HepG2 (cell line): ENCODE data around the gene CDH12. TPM values are rescaled to one million over a fixed set of nuclear protein-coding genes. Genes with fewer than 3 reads are reported as not detected.

Experiments used
- ATAC-seq: fragments of 200-7000 bp; cut with Tn5 transposase; 3 replicates; pipeline ENCODE4 v1.9.1; 2020; ENCODE audit warnings: mild to moderate bottlenecking, moderate library complexity
- BruUV-seq: library from RNA; stranded (reverse); fragments of 400-500 nt; replicated peaks from 2 replicates; lab custom pipeline; 2021; lab: Mats Ljungman, UMichigan
- CTCF ChIA-PET: fragments of 300-600 bp; formaldehyde crosslinking; extraction: SDS; loops from one replicate; lab custom pipeline; 2021; ENCODE audit warnings: low total read pairs, inconsistent platforms, low intra/inter-chr PET ratio; lab: Yijun Ruan, JAX
- POLR2A ChIA-PET: fragments of 350-600 bp; sonication (Branson Sonifier 250); formaldehyde crosslinking; loops from one replicate; lab custom pipeline; 2020; ENCODE audit warnings: antibody characterized with exemption, inconsistent platforms; lab: Yijun Ruan, JAX
- DNase-seq: peaks from one replicate; pipeline ENCODE4 v3.0.0-alpha.2; 2015; ENCODE audit warnings: low spot score
- FAIRE-seq: peaks from 3 replicates; lab custom pipeline; 2011; peaks lifted over from hg19 to GRCh38; lab: Jason Lieb, UNC
- H2AFZ ChIP-seq: one replicate; pipeline ENCODE4 v1.6.1; 2011; ENCODE audit warnings: low read length, inconsistent platforms
- H3K27ac ChIP-seq: fragments of 300-600 bp; 3 replicates; pipeline ENCODE4 v1.8.0; 2011; ENCODE audit warnings: mixed run types, mild to moderate bottlenecking, mixed read lengths, low read length, inconsistent platforms; ENCODE audit not compliant: insufficient read depth; ENCODE audit errors: extremely low read length
- H3K27me3 ChIP-seq, 2 experiments: fragments of 200-600 bp in 1 of 2; 2 replicates in 1 of 2; 3 replicates in 1 of 2; pipeline versions ENCODE4 v1.6.0 to v1.8.0; 2011; ENCODE audit warnings: low read length in 2 of 2, mild to moderate bottlenecking in 2 of 2, moderate library complexity in 2 of 2, inconsistent platforms in 1 of 2; ENCODE audit not compliant: insufficient read depth in 2 of 2, control insufficient read depth in 1 of 2
- H3K36me3 ChIP-seq, 2 experiments: fragments of 200-600 bp in 1 of 2; replicated peaks in 1 of 2; 2 replicates in 1 of 2; 3 replicates in 1 of 2; pipeline versions ENCODE4 v1.5.1 to v1.8.0; 2011; ENCODE audit warnings: low read length in 2 of 2, inconsistent platforms in 1 of 2; ENCODE audit not compliant: insufficient read depth in 2 of 2, control insufficient read depth in 1 of 2
- H3K4me1 ChIP-seq: 2 replicates; pipeline ENCODE4 v1.5.1; 2012; ENCODE audit warnings: low read length, inconsistent platforms; ENCODE audit not compliant: insufficient read depth
- H3K4me2 ChIP-seq: 2 replicates; pipeline ENCODE4 v1.6.0; 2011; ENCODE audit warnings: low read depth, low read length, inconsistent platforms
- H3K4me3 ChIP-seq, 3 experiments: fragments of 200-600 bp in 1 of 3; sonication (generic), shearing (Covaris generic) in 1 of 3; replicated peaks in 1 of 3; 2 replicates each; pipeline ENCODE4 v1.5.1; 2011 to 2016; ENCODE audit warnings: low read length in 3 of 3, inconsistent platforms in 2 of 3, low read depth in 2 of 3, mild to moderate bottlenecking in 2 of 3, control low read depth in 1 of 3, mixed read lengths in 1 of 3; ENCODE audit not compliant: insufficient read depth in 1 of 3
- H3K79me2 ChIP-seq: one replicate; pipeline ENCODE4 v1.6.1; 2011; ENCODE audit warnings: low read length, inconsistent platforms; ENCODE audit not compliant: insufficient read depth
- H3K9ac ChIP-seq: 2 replicates; pipeline ENCODE4 v1.6.0; 2011; ENCODE audit warnings: mild to moderate bottlenecking, low read depth, low read length, inconsistent platforms; ENCODE audit not compliant: insufficient read depth
- H3K9me3 ChIP-seq: 2 replicates; pipeline ENCODE4 v1.5.1; 2012; ENCODE audit warnings: mild to moderate bottlenecking, low read length
- H4K20me1 ChIP-seq: 2 replicates; pipeline ENCODE4 v1.6.0; 2011; ENCODE audit warnings: inconsistent platforms, mild to moderate bottlenecking, low read length, moderate library complexity; ENCODE audit not compliant: insufficient read depth
- BCL3 ChIP-seq: sonication (generic); formaldehyde crosslinking; IDR thresholded peaks from 2 replicates; pipeline ENCODE4 v1.5.1; 2020; ENCODE audit warnings: mild to moderate bottlenecking, missing genetic modification reagents, moderate library complexity
- CC2D1A ChIP-seq: sonication (generic); formaldehyde crosslinking; IDR thresholded peaks from 2 replicates; pipeline ENCODE4 v1.8.1; 2023; ENCODE audit warnings: mild to moderate bottlenecking, missing genetic modification reagents
- EHMT2 ChIP-seq: fragments of 200-600 bp; sonication (generic); IDR thresholded peaks from 2 replicates; pipeline ENCODE4 v1.7.0; 2017; ENCODE audit warnings: antibody characterized with exemption, low read depth, low read length, borderline replicate concordance
- KDM2A ChIP-seq: sonication (generic); formaldehyde crosslinking; IDR thresholded peaks from 2 replicates; pipeline ENCODE4 v1.4.0; 2020; ENCODE audit warnings: low read depth, missing genetic modification reagents, borderline replicate concordance
- MTA3 ChIP-seq: sonication (generic); formaldehyde crosslinking; IDR thresholded peaks from 2 replicates; pipeline ENCODE4 v1.4.0; 2020; ENCODE audit warnings: missing genetic modification reagents
- NCOR1 ChIP-seq: fragments of 200-600 bp; sonication (generic); IDR thresholded peaks from 2 replicates; pipeline ENCODE4 v1.7.0; 2017; ENCODE audit warnings: antibody characterized with exemption, low read length, borderline replicate concordance
- REL ChIP-seq: sonication (generic); formaldehyde crosslinking; conservative IDR thresholded peaks from 2 replicates; pipeline ENCODE4 v1.8.0; 2022; ENCODE audit warnings: mild to moderate bottlenecking, missing genetic modification reagents, moderate library complexity
- RFX3 ChIP-seq: IDR thresholded peaks from 2 replicates; pipeline ENCODE4 v1.6.1; 2016; ENCODE audit warnings: missing biosample characterization, missing genetic modification reagents
- SALL1 ChIP-seq: sonication (generic); formaldehyde crosslinking; IDR thresholded peaks from 2 replicates; pipeline ENCODE4 v1.8.0; 2022; ENCODE audit warnings: mild to moderate bottlenecking, missing genetic modification reagents
- STAG1 ChIP-seq: sonication (generic); formaldehyde crosslinking; IDR thresholded peaks from 2 replicates; pipeline ENCODE4 v1.4.0; 2020; ENCODE audit warnings: missing genetic modification reagents
- TMF1 ChIP-seq: sonication (generic); formaldehyde crosslinking; IDR thresholded peaks from 2 replicates; pipeline ENCODE4 v1.8.1; 2022; ENCODE audit warnings: low read depth, missing genetic modification reagents
- TSC22D2 ChIP-seq: sonication (generic); formaldehyde crosslinking; IDR thresholded peaks from 2 replicates; pipeline ENCODE4 v1.5.1; 2020; ENCODE audit warnings: missing genetic modification reagents, mild to moderate bottlenecking, borderline replicate concordance
- ZBTB43 ChIP-seq: sonication (generic); formaldehyde crosslinking; conservative IDR thresholded peaks from 2 replicates; pipeline ENCODE4 v1.4.0; 2020; ENCODE audit warnings: missing genetic modification reagents
- ZFP36 ChIP-seq: fragments of 150-350 bp; IDR thresholded peaks from 2 replicates; pipeline ENCODE4 v1.6.1; 2018; ENCODE audit warnings: borderline replicate concordance, low read length, low read depth; ENCODE audit not compliant: partially characterized antibody
- ZNF101 ChIP-seq: sonication (generic); formaldehyde crosslinking; IDR thresholded peaks from 2 replicates; pipeline ENCODE4 v1.4.0; 2020; ENCODE audit warnings: mild to moderate bottlenecking, low read depth, missing genetic modification reagents, borderline replicate concordance
- ZNF547 ChIP-seq: sonication (generic); formaldehyde crosslinking; IDR thresholded peaks from 2 replicates; pipeline ENCODE4 v1.5.1; 2020; ENCODE audit warnings: mild to moderate bottlenecking, missing genetic modification reagents
- ZNF878 ChIP-seq: sonication (generic); formaldehyde crosslinking; IDR thresholded peaks from 2 replicates; pipeline ENCODE4 v1.8.1; 2023; ENCODE audit warnings: mild to moderate bottlenecking, missing genetic modification reagents, moderate library complexity
- ZNF883 ChIP-seq: sonication (generic); formaldehyde crosslinking; IDR thresholded peaks from 2 replicates; pipeline ENCODE4 v1.5.1; 2020; ENCODE audit warnings: mild to moderate bottlenecking, missing genetic modification reagents; ENCODE audit errors: not compliant biosample characterization
- ZNF891 ChIP-seq: sonication (generic); formaldehyde crosslinking; IDR thresholded peaks from 2 replicates; pipeline ENCODE4 v1.5.0; 2020; ENCODE audit warnings: mild to moderate bottlenecking, missing genetic modification reagents
- WGBS: methylation state at CpG from one replicate; pipeline ENCODE4 v1.1.6; 2017; ENCODE audit warnings: low lambda C conversion rate; 5-methylcytosine and 5-hydroxymethylcytosine counted together
- in situ Hi-C: cut with HindIII; loops from 2 replicates; pipeline ENCODE4 v1.10.0; 2017; ENCODE audit warnings: low pct_unique_long_range_greater_than_20kb; ENCODE audit not compliant: extremely low pct_ligation_motif_present
- intact Hi-C: fragments of 100-400 bp; cut with micrococcal nuclease; formaldehyde crosslinking; loops from one replicate; pipeline ENCODE4 v1.10.0; 2022; ENCODE audit not compliant: unreplicated experiment
- polyA plus RNA-seq, 8 experiments: library from polyadenylated mRNA; depleted of rRNA in 3 of 8; stranded (reverse) in 7 of 8; unstranded in 1 of 8; fragments of >200 nt; fragmentation: Illumina TruSeq in 4 of 8; extraction: Trizol in 4 of 8; gene quantifications; 2 replicates each; pipeline versions ENCODE4 v1.2.1 to v1.2.3, GENCODE V29; 2011 to 2016; ENCODE audit warnings: low read depth in 4 of 8, missing spikeins in 1 of 8, mixed read lengths in 1 of 8; ENCODE audit not compliant: insufficient read depth in 1 of 8
- total RNA-seq, 5 experiments: library from RNA; depleted of rRNA; stranded (reverse); fragments of >200 nt; fragmentation: Illumina TruSeq; extraction: Trizol; gene quantifications; 2 replicates each; pipeline ENCODE4 v1.2.3, GENCODE V29; 2016; ENCODE audit warnings: low read depth in 1 of 5

CDH12 gene
- total and polyA plus RNA-seq, 2 of the 13 experiments (the other 11 are each of a cell fraction or from before 2014, with no cell fraction given), result not detected

GRCh38 chr5:22901885-22902284 lies 48.7 kb upstream of the CDH12 start:
- Histone ChIP-seq H3K36me3 (no peaks in the 10 kb centered on the region), H3K27ac (no peak overlapping the region), H3K4me1 (no peaks in the 10 kb centered on the region), H3K4me3 (no peak overlapping the region), H3K79me2 (no peaks in the 10 kb centered on the region), H2AFZ (no peak overlapping the region), H4K20me1 (no peaks in the 10 kb centered on the region), H3K9ac (no peak overlapping the region), H3K9me3 (peaks cover 22% of the 10 kb centered on the region), H3K27me3 (no peaks in the 10 kb centered on the region), H3K4me2 (no peak overlapping the region)
- no peak for TF ChIP-seq EHMT2
- no peak for TF ChIP-seq STAG1 (CRISPR knock-in tag)
- no peak for TF ChIP-seq RFX3 (CRISPR knock-in tag)
- TF ChIP-seq ZNF878, result no peak
- no peak for TF ChIP-seq ZBTB43
- no peak for TF ChIP-seq NCOR1
- TF ChIP-seq ZNF883 (CRISPR knock-in tag), result no peak
- TF ChIP-seq MTA3, result no peak
- TF ChIP-seq CC2D1A, result no peak
- no peak for TF ChIP-seq REL (CRISPR knock-in tag)
- TF ChIP-seq TSC22D2 (CRISPR knock-in tag), result no peak
- no peak for TF ChIP-seq BCL3
- TF ChIP-seq TMF1 (CRISPR knock-in tag), result no peak
- no peak for TF ChIP-seq SALL1 (CRISPR knock-in tag)
- TF ChIP-seq ZNF891 (CRISPR knock-in tag), result no peak
- no peak for TF ChIP-seq ZNF101
- TF ChIP-seq ZNF547 (CRISPR knock-in tag), result no peak
- TF ChIP-seq KDM2A, result no peak
- no peak for TF ChIP-seq ZFP36
- FAIRE-seq (no peak), DNase-seq (no peak), ATAC-seq (no peak)
- in situ Hi-C loops (no loop called here), intact Hi-C loops (no loop called here)
- ChIA-PET CTCF (no interaction called here), POLR2A (no interaction called here)
- no TSS peak for BruUV-seq
- WGBS, result 0% methylated on average over 1 of the region's 5 CpGs
